GM21528 (cell line): ENCODE measurements around the gene OR6C2.
"Not testable (repeated sequence)": the region's sequence is repeated elsewhere in the genome, so short reads cannot be mapped to it uniquely, and the experiment has no call there.

Experiments
- ATAC-seq: cut with Tn5 transposase; IDR thresholded peaks from one replicate; pipeline ENCODE4 v1.9.1; 2021; ENCODE audit warnings: mild to moderate bottlenecking, moderate library complexity; ENCODE audit not compliant: unreplicated experiment, low FRiP score

OR6C2 gene

DNA sequence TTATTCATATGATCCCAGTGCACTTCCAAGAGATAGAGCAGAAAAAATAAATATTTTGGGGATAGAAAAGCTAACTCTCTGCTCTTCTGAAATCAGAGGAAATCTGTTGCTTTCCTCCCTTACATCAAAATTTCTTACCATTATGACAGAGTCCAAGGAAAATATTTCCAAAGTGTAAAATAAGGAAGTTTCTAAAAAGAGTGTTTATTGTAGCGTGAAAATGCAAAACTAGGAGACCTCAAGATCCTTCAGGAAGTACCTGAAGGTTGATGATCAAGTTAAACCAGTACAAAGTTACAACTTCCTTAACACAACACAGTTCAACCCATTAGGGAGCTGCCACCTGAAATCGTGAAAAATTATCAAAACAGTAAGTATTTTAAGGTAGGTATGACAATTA lies at the start of gene OR6C2:
OR6C2 (plus strand) TSS at position 301 of the 400 bp plus-strand sequence. CDS start 8,138 bp downstream, outside the sequence.
- no peak for ATAC-seq

DNA sequence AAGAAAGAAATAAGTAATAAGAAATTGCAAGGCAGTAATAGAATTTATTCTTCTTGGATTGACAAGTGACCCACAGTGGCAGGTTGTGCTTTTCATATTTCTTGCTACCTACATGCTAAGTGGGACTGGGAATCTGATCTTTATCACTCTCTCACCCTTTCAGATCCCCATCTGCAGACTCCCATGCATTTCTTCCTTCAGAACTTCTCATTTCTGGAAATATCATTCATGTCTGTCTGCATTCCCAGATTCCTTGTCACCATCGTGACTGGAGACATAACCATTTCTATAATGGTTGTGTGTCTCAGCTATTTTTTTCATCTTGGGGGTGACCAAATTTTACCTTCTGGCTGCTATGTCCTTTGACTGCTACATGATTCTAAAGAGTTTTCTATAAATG lies 47.5 kb upstream of the OR6C2 start:
- ATAC-seq: no peak

GRCh38 chr12:55400229-55400628 lies 43.6 kb upstream of the OR6C2 start, which contains the start of gene OR6C65:
Gene OR6C65 (plus strand): TSS chr12:55400529. CDS start chr12:55400529, 0 bp downstream.
- no peak for ATAC-seq

DNA sequence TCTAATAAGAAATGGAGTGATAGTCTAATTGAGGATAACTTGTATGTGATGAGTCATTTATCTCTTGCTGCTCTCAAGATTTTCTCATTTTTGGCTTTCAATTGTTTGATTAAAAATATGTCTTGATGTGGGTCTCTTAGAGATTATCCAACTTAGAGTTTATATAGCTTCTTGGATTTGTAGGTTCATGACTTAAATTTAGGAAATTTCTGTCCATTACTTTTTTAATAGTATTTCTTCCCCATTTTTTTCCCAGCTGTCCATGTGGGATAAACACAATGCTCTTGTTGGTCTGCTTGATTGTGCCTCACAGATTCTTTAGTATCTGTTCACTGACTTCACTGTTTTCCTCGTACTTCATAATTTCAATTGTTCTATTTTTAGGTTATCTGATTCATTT lies 36.0 kb upstream of the OR6C2 start:
- ATAC-seq: no peak

DNA sequence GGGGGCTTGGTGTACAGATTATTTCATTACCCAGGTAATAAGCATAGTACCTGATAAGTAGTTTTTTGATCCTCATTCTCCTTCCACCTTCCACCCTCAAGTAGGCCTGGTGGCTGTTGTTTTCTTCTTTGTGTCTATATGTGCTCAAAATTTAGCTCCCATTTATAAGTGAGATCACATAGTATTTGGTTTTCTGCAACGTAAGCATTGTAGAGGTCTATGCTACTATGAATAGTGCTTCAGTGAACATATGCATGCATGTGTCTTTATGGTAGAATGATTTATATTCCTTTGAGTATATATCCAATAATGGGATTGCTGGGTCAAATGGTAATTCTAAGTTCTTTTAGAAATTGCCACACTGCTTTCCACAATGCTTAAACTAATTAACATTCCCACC lies 34.7 kb upstream of the OR6C2 start:
- ATAC-seq: not testable (repeated sequence)

DNA sequence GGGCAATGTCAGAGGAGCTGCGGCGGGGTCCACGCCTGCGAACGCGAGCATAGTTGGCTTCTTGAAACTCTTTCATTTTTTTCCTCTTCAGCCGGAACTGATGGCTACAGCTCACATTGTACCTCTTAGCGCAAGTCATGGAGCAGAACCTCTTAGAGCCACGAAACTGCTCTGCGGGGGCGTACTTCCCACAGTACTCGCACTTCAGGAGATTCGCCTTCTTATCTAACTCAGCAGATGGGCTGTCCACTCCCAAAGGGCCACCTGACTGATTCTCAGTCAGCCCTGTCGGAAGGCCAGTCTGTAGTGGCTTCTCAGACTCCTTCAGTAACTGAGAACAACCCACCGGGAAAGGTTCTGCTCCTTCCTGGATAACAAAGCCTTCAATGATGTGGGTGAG lies 31.7 kb upstream of the OR6C2 start:
- not testable (repeated sequence) for ATAC-seq

DNA sequence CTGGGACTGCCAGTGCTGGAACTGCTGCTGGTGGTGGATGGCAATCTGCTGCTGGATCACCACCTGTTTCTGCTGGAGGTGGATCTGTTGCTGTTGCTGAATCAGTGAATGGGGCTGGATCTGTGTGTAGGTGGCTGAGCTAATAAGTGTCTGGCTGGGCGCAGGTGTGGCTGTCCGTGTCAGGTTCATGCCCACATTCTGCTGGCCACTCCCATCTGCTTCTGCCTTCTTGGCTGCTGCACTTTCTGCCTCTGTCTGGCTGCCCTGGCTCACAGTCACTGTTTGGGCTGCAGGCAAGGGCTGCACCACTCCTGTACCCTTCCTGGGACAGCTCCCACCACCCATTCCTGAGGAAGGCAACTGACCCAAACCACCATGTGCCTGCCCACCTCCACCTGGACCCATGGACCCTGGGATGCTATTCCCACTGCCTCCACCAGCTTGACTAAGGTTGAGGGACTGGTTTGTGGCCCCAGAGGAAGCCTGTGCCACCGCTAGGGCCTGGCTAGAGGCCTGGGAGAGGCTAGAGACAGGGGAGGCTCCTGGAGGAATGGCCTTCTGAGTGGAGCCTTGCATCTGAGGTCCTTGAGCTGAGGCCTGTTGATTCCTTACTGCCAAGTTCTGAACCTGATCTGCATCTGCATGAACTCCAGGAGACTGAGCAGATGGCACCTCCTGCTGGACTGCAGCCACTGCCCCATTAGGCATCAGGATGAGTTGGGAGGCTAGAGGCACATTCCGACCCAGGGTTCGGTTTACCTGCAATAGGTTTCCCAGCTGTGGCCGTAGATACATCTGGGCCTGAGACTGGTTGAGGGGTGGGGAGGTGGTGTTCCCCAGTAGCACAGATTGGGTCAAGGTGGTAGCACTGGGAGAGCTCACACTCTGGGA lies 30.1 kb upstream of the OR6C2 start:
- not testable (repeated sequence) for ATAC-seq

- ATAC-seq: not testable (repeated sequence)
These were observed 29.5 kb upstream of the OR6C2 start for GRCh38 chr12:55414396-55414823.

DNA sequence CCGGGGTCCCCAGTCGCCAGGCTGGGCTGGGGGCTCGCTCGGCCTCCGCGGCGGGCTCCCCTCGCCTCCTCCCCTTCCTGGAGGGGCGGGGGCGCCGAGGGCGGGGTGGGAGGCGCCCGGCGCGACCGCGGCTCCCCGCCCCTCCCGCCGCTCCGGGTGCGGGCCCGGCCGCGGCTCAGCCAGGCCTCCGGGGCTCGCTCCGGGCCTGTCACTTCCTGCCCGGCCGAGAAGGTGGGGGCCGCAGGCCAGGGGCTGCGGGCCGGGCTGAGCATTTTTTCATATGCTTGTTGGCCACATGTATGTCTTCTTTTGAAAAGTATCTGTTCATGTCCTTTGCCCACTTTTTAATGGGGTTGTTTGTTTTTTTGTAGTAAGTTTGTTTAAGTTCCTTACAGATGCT lies 29.0 kb upstream of the OR6C2 start:
- not testable (repeated sequence) for ATAC-seq

DNA sequence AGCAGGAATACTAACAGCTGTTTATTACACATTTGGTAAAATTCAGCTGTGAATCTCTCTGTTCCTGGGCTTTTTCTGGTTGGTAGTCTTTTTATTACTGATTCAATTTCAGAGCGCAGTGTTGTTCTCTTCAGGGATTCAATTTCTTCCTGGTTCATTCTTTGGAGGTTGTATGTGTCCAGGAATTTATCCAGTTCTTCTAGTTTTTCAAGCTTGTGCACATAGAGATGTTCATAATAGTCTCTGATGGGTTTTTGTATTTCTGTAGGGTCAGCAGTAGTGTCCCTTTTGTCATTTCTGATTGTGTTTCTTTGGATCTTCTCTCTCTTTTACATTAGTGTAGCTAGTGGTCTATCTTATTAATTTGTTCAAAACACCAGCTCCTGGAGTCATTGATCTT lies 26.9 kb upstream of the OR6C2 start:
- ATAC-seq: no peak

DNA sequence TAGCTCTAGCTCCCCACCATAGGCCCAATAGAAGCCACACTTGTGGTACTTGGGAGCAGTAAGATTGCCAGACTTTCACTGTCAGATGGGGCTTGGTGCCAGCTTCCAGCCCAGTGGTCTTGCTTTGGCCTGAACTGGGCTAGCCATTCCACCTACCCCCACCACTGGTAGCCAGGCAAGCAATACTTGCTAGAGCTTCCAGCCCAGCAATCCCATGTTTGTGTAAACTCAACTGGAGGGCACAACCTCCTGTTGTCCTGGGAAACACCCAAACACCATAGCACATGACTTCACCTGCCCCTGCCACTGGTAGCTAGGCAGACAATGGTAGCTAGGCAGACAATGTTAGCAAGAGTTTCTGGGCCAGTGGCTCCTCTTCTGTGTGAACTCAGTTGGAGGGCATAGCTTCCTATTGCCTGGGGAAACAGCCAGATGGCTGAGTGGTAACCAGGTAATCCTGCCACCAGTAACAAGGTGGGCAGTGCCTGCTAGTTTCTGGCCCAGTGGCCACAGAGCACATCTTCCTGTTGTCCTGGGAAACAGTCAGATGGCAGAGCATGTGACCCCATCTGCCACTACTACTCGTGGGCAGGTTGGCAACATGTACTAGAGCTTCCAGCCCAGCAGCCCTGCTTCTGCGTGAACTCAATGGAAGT lies 23.4 kb upstream of the OR6C2 start:
- no peak for ATAC-seq

- ATAC-seq: no peak
These were observed 17.9 kb upstream of the OR6C2 start, which contains the start of gene OR6C76 for GRCh38 chr12:55425954-55426353. Gene OR6C76 (plus strand): TSS chr12:55426254. CDS start chr12:55426254, 0 bp downstream.

- ATAC-seq: no peak
These were observed 15.3 kb upstream of the OR6C2 start for GRCh38 chr12:55428331-55429243.

- not testable (repeated sequence) for ATAC-seq
These were observed 2.6 kb upstream of the OR6C2 start for GRCh38 chr12:55441233-55441632.

DNA sequence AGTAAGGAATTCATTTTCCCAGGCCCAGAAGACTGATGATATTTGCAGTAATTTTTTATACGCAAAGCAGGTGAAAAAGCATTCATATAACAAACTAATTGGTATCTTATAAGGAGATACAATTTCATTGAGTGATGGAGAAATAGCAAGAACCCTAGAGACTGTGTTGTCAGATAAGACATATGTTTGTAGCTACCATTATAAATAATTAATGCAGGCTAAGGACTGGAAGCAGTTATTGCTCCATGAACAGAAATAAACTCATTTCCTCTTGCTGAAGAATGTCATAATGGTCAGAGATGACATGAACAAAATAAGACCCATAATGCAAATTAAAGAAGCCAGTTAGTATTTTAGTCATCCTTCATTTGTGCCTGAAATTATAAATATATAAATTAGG lies 1.5 kb downstream of the OR6C2 start:
- no peak for ATAC-seq

DNA sequence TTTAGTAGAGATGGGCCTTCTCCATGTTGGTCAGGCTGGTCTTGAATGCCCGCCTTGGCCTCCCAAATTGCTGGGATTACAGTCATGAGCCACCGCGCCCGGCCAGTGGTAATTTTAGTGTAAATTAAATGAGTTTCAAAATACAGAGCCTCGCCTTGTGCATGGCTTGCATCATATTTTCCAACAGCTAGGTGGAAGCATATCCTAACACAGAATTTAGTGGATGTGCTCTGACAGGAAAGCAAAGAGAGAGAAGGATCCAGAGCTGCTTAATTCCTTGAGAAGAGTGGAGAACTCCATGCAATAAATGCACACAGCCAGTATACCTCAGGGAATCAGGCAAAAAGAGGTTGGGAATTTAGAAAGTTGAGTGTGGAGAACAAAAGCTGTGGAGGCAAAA lies 2.5 kb downstream of the OR6C2 start:
- ATAC-seq: no peak

DNA sequence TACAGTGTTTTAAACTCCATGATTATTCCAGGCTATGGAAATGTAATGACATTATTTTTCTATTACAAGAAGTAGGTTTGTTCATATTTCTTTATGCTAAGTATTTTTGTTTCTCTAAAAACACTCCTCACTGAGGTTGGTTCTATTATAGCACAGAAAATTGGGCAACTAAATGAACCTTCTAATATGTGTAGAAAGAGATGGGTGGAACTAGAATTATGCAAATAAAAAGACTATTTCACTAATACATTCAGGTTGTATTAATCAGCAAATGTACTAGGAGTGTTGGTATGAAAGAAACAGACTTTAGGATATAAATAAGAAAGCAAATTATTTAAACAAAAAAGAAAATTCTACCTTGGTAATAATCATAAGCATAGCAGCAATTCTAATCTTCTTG lies 4.9 kb downstream of the OR6C2 start:
- no peak for ATAC-seq

DNA sequence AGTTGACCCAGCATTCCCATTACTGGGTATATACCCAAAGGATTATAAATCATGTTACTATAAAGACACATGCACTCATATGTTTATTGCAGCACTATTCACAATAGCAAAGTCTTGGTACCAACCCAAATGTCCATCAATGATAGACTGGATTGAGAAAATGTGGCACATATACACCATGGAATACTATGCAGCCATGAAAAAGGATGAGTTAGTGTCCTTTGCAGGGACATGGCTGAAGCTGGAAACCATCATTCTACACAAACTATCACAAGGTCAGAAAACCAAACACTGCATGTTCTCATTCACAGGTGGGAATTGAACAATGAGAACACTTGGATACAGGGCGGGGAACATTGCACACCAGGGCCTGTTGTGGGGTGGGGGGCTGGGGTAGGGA lies 21.1 kb downstream of the OR6C2 start:
- not testable (repeated sequence) for ATAC-seq

GRCh38 chr12:55467836-55468235 lies 24.0 kb downstream of the OR6C2 start:
- ATAC-seq: peak; percentile 83

GRCh38 chr12:55469291-55469690 lies 25.4 kb downstream of the OR6C2 start:
- ATAC-seq: no peak
